Neural crest cell (in vitro differentiated cells): ENCODE measurements around the gene RPL36A. TPM values are rescaled to one million over a fixed set of nuclear protein-coding genes. Genes with fewer than 3 reads are reported as not detected.

ENCODE experiments used
- DNase-seq: peaks from one replicate; pipeline ENCODE4 v3.0.0; 2021; ENCODE audit warnings: low read depth, mixed read lengths, low spot score
- H3K27ac Mint-ChIP-seq: one replicate; pipeline ENCODE4 v1.8.0; 2021; ENCODE audit warnings: mild to moderate bottlenecking, mixed read lengths; ENCODE audit not compliant: unreplicated experiment
- H3K27me3 Mint-ChIP-seq: 2 replicates; pipeline ENCODE4 v1.8.0; 2021; ENCODE audit warnings: low read depth, mild to moderate bottlenecking, mixed read lengths
- H3K36me3 Mint-ChIP-seq: 2 replicates; pipeline ENCODE4 v1.8.0; 2021; ENCODE audit warnings: low read depth, mild to moderate bottlenecking, mixed read lengths
- H3K4me1 Mint-ChIP-seq: 2 replicates; pipeline ENCODE4 v1.8.0; 2021; ENCODE audit warnings: mixed read lengths
- H3K4me3 Mint-ChIP-seq: one replicate; pipeline ENCODE4 v1.8.0; 2021; ENCODE audit warnings: mild to moderate bottlenecking, mixed read lengths
- H3K9me3 Mint-ChIP-seq: 2 replicates; pipeline ENCODE4 v1.8.0; 2021; ENCODE audit warnings: mixed read lengths
- total RNA-seq: library from RNA; stranded (reverse); gene quantifications from 2 replicates; pipeline ENCODE4 v1.2.1, GENCODE V29; 2021
- TF ChIP-seq, protein P1 (sequence below): fragments of 200-600 bp; sonication (generic); conservative IDR thresholded peaks from 2 replicates; pipeline ENCODE4 v1.5.0; 2021; ENCODE audit warnings: antibody characterized with exemption, mild to moderate bottlenecking

RPL36A gene
- total RNA-seq, 1 donor from 2014 or later: 316 TPM

DNA sequence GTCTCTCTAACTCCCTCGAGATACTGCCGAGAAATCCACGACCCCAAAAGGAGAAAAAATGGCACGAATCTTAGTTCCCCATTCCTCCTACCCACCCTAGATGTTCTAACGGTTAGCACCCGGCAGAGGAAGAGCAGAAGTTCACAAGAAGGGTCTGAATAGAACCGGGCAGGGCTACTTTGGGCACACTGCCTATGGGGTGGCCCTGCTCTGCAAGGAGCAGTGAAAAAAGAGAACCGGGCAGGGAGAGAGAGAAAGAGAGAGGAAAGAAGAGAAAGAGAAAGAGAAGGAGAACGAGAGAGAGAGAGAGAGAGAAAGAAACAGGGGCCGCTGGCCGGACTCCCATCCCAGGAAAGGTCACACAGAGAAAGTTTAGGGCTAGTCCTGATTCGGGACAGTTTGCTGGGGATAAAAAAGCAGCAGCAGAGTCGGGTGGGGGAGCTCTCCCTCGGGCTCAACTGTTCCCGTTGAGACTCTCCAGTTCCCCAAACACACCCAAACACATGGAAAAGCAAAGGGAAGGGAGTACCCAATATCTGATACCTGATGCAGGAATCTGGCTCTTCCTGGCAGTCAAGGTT, 16.4 kb downstream of the RPL36A start:
- Mint-ChIP-seq H3K27me3 (peaks cover 2% of the 10 kb centered on the region), H3K36me3 (peaks cover 12% of the 10 kb centered on the region), H3K27ac (peak overlapping the region; percentile 96), H3K4me3 (peak overlapping the region; percentile 95), H3K4me1 (peaks cover 24% of the 10 kb centered on the region), H3K9me3 (peaks cover 5% of the 10 kb centered on the region)
- TF ChIP-seq, protein P1, sequence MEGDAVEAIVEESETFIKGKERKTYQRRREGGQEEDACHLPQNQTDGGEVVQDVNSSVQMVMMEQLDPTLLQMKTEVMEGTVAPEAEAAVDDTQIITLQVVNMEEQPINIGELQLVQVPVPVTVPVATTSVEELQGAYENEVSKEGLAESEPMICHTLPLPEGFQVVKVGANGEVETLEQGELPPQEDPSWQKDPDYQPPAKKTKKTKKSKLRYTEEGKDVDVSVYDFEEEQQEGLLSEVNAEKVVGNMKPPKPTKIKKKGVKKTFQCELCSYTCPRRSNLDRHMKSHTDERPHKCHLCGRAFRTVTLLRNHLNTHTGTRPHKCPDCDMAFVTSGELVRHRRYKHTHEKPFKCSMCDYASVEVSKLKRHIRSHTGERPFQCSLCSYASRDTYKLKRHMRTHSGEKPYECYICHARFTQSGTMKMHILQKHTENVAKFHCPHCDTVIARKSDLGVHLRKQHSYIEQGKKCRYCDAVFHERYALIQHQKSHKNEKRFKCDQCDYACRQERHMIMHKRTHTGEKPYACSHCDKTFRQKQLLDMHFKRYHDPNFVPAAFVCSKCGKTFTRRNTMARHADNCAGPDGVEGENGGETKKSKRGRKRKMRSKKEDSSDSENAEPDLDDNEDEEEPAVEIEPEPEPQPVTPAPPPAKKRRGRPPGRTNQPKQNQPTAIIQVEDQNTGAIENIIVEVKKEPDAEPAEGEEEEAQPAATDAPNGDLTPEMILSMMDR: no peak
- no peak for DNase-seq

DNA sequence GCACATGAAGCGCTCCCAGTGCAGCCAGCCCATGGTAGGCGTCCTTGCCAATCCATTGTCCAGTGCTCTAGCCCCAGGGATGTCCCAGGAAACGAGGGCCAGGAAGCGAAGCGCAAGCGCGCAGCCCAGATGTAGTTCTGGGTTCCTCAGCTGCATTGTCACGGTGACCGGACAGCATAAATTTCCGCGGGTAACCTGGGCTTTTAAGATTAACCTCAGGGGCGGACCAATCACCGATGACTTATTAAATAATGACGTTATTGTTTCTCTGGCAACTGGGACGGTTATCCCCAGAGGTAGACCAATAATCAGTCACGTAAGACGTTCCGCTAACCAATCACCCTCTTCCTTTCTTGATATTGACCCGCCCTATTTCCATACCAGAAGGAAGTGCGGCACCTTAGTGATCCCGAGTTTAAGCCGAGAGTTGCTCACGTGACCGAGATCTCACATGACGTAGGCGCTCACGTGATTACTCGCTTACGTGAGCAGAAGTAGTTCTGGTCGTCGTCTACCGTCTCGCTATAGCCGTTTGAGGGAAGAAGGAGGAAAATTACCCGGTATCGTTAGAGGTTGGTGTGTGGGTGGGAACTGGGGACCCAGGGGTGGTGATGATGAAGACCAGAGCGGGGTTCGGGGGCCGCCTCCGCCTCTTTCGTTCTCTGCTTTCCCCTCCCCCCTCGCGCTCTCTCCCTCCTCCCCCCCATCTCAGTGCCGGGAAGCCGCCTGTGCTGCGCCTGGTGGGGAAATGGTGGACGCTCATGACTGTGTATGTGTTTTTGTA, 17.1 kb downstream of the RPL36A start, which contains the start of the genes GLA and HNRNPH2:
Gene GLA (minus strand): TSS at position 178 of the 784 bp plus-strand sequence. CDS start 22 bp downstream, at position 156.
Gene HNRNPH2 (plus strand): TSS at position 475 of the 784 bp plus-strand sequence. CDS start 3,767 bp downstream, outside the sequence.
- TF ChIP-seq, protein P1: peak; percentile 33
- peaks cover 24% of the 10 kb centered on the region for H3K4me1 Mint-ChIP-seq
- peak within 1 kb of the TSS; percentile 95 for H3K4me3 Mint-ChIP-seq
- H3K27me3 Mint-ChIP-seq: peaks cover 2% of the 10 kb centered on the region
- peak; percentile 73 for DNase-seq
- H3K9me3 Mint-ChIP-seq: peaks cover 6% of the 10 kb centered on the region
- peaks cover 13% of the 10 kb centered on the region for H3K36me3 Mint-ChIP-seq
- peak within 1 kb of the TSS; percentile 99 for H3K27ac Mint-ChIP-seq

DNA sequence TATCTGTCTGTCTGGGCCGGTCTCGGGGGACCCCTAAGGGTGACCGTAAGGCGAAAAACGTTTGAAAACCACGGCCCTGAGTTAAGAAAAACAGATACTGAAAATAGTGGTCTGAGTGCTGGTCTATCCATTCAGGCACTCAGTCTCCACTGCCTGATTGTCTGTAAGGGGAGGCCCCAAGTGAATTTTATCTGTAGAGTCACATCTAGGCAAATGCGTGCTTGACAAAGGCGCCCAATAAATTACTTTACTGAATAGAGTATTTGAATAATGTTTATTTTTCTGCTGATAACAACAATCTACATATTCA, 17.7 kb downstream of the RPL36A start:
- DNase-seq: no peak
- H3K9me3 Mint-ChIP-seq: peaks cover 6% of the 10 kb centered on the region
- peaks cover 24% of the 10 kb centered on the region for H3K4me1 Mint-ChIP-seq
- TF ChIP-seq, protein P1: no peak
- H3K27me3 Mint-ChIP-seq: peaks cover 2% of the 10 kb centered on the region
- H3K4me3 Mint-ChIP-seq: peak overlapping the region; percentile 95
- H3K27ac Mint-ChIP-seq: peak overlapping the region; percentile 99
- peaks cover 15% of the 10 kb centered on the region for H3K36me3 Mint-ChIP-seq

DNA sequence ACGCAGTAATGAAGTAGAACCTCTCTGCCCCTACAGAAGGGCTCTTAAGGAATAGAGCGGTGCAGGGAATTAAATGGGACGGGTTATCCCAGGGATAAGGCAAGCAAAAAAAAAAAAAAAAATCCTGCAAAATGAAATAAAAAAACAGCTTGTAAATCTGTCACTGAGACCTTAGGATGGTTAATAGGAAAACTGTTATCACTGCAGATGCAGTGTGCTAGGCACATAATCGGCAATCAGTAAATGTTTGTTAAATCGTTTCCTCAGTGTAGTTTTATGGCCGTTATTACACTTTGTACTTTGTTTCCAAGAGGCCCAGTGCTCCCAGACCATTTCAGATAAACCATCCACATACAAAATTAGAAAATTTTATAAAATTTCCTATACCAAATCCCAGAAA, 18.2 kb downstream of the RPL36A start:
- peak overlapping the region; percentile 89 for H3K27ac Mint-ChIP-seq
- H3K36me3 Mint-ChIP-seq: peaks cover 12% of the 10 kb centered on the region
- peaks cover 5% of the 10 kb centered on the region for H3K9me3 Mint-ChIP-seq
- TF ChIP-seq, protein P1: no peak
- peak overlapping the region; percentile 95 for H3K4me3 Mint-ChIP-seq
- peaks cover 24% of the 10 kb centered on the region for H3K4me1 Mint-ChIP-seq
- DNase-seq: no peak
- H3K27me3 Mint-ChIP-seq: peaks cover 2% of the 10 kb centered on the region

DNA sequence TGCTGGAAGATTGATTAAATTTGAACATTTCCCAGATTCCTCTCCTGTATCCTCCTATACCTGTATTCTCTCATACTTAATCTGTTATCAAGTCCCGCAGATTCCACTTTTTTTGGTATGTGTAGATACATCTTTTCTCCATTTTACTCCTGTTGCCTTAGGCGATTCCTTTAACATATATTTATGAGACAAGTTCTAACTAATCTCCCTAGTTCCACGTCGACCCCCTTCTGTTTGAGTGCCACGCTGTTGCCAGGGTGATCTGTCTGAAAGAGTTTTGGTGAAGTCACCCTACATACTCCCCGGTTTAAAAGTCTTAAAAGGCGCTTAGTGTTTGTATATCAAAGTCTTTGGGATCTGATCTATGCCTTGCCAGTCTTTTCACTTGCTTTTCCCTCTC, 19.6 kb downstream of the RPL36A start:
- Mint-ChIP-seq H3K4me1 (peaks cover 29% of the 10 kb centered on the region), H3K4me3 (peak overlapping the region; percentile 82), H3K27me3 (peaks cover 2% of the 10 kb centered on the region), H3K36me3 (peaks cover 11% of the 10 kb centered on the region), H3K27ac (peak overlapping the region; percentile 60), H3K9me3 (peaks cover 3% of the 10 kb centered on the region)
- no peak for DNase-seq
- TF ChIP-seq, protein P1: no peak
